Measurements from ENCODE around the gene CPNE9. TPM values are rescaled to one million over a fixed set of nuclear protein-coding genes. Genes with fewer than 3 reads are reported as not detected.

CPNE9 gene
- total and polyA plus RNA-seq, 2 of the 13 experiments (the other 11 are each of a cell fraction or from before 2014, with no cell fraction given), result 0.20 TPM; not detected in 1

- TF ChIP-seq AHR (CRISPR knock-in tag; IDR thresholded peaks at IDR 0.05), result peak; percentile 93; the same call in 1 of the 2 replicates
- TF ChIP-seq TCF7L2 (IDR thresholded peaks at IDR 0.05; ENCODE audit: low read depth, low read length), result no peak
- peak; percentile 63; the same call in 1 of the 2 replicates for TF ChIP-seq ZNF574 (CRISPR knock-in tag; IDR thresholded peaks at IDR 0.05)
- TF ChIP-seq, protein P1, sequence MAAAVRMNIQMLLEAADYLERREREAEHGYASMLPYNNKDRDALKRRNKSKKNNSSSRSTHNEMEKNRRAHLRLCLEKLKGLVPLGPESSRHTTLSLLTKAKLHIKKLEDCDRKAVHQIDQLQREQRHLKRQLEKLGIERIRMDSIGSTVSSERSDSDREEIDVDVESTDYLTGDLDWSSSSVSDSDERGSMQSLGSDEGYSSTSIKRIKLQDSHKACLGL (CRISPR knock-in tag; IDR thresholded peaks at IDR 0.05), result 0 out of 2 replicates have a peak, but pooled peaks have one; percentile 64
- peak; percentile 91 for TF ChIP-seq HES4 (CRISPR knock-in tag; IDR thresholded peaks at IDR 0.05; ENCODE audit: borderline replicate concordance)
- no peak for TF ChIP-seq SALL2 (CRISPR knock-in tag; IDR thresholded peaks at IDR 0.05)
- peak; percentile 52; the same call in 1 of the 2 replicates for TF ChIP-seq HOXA3 (CRISPR knock-in tag; IDR thresholded peaks at IDR 0.05)
- TF ChIP-seq ELF1 (CRISPR knock-in tag; IDR thresholded peaks at IDR 0.05), result peak; percentile 44; the same call in 1 of the 2 replicates
- 0 out of 2 replicates have a peak, but pooled peaks have one; percentile 55 for TF ChIP-seq THAP7 (CRISPR knock-in tag; IDR thresholded peaks at IDR 0.05)
- no peak for TF ChIP-seq NBN (conservative IDR thresholded peaks at IDR 0.05)
- TF ChIP-seq KLF11 (CRISPR knock-in tag; IDR thresholded peaks at IDR 0.05), result 0 out of 2 replicates have a peak, but pooled peaks have one; percentile 74
- peak; percentile 90; the same call in 1 of the 2 replicates for TF ChIP-seq NFAT5 (CRISPR knock-in tag; IDR thresholded peaks at IDR 0.05)
- TF ChIP-seq FOXO1 (CRISPR knock-in tag; IDR thresholded peaks at IDR 0.05), result peak; percentile 64; the same call in 1 of the 2 replicates
- TF ChIP-seq FLYWCH1 (CRISPR knock-in tag; IDR thresholded peaks at IDR 0.05), result no peak
- peak; percentile 83; the same call in 1 of the 2 replicates for TF ChIP-seq SIN3A (IDR thresholded peaks at IDR 0.05; ENCODE audit: borderline replicate concordance, low read depth, low read length)
- TF ChIP-seq BORCS8-MEF2B (CRISPR knock-in tag; IDR thresholded peaks at IDR 0.05), result peak; percentile 92
- peak; percentile 72 for TF ChIP-seq ZNF7 (CRISPR knock-in tag; IDR thresholded peaks at IDR 0.05)
- 0 out of 2 replicates have a peak, but pooled peaks have one; percentile 79 for TF ChIP-seq ZNF256 (CRISPR knock-in tag; conservative IDR thresholded peaks at IDR 0.05)
Observed at GRCh38 chr3:9704347-9705322, 1.0 kb downstream of the CPNE9 start (continued).

Measured in HepG2 (cell line).